ENCODE measurements around the gene CHDH.

Gene CHDH

GRCh38 chr3:53828581-53828980 lies 17.6 kb downstream of the CHDH start:
- Histone ChIP-seq H3K4me1 (ENCODE audit: control insufficient read depth, insufficient read depth, low read length) (no peaks in the 10 kb centered on the region), H3K27ac (ENCODE audit: extremely low read depth, low read depth, low read length) (no peak overlapping the region), H3K9me3 (ENCODE audit: control insufficient read depth, insufficient read depth, low read depth, low read length) (no peaks in the 10 kb centered on the region), H3K4me3 (ENCODE audit: low read depth, low read length) (no peak overlapping the region), H3K36me3 (ENCODE audit: control insufficient read depth in 2 of 2, insufficient read depth in 1 of 2, low read length in 2 of 2) (peaks cover 0 to 15% of the 10 kb centered on the region in 2 experiments; a peak in 1 of 3 replicates)
- ChIA-PET POLR2A (no interaction called here), CTCF (no interaction called here)
- TF ChIP-seq FEZF1 (tag by site-specific recombination; IDR thresholded peaks at IDR 0.05) (no peak), ZNF24 (tag by site-specific recombination; IDR thresholded peaks at IDR 0.05) (no peak), ZNF624 (tag by site-specific recombination; IDR thresholded peaks at IDR 0.05) (no peak)

GRCh38 chr3:53826048-53826447 lies 20.2 kb downstream of the CHDH start:
- ChIA-PET POLR2A (no interaction called here), CTCF (no interaction called here)
- Histone ChIP-seq H3K4me1 (ENCODE audit: control insufficient read depth, insufficient read depth, low read length) (no peaks in the 10 kb centered on the region), H3K36me3 (ENCODE audit: control insufficient read depth in 2 of 2, insufficient read depth in 1 of 2, low read length in 2 of 2) (peaks cover 0 to 30% of the 10 kb centered on the region in 2 experiments; a peak in 1 of 3 replicates), H3K27ac (ENCODE audit: extremely low read depth, low read depth, low read length) (no peak overlapping the region), H3K9me3 (ENCODE audit: control insufficient read depth, insufficient read depth, low read depth, low read length) (no peaks in the 10 kb centered on the region), H3K4me3 (ENCODE audit: low read depth, low read length) (no peak overlapping the region)
- TF ChIP-seq ZNF280D (tag by site-specific recombination; IDR thresholded peaks at IDR 0.05) (no peak), ZNF211 (tag by site-specific recombination; IDR thresholded peaks at IDR 0.05; ENCODE audit: low read depth) (0 out of 2 replicates have a peak, but pooled peaks have one; percentile 19)

- Histone ChIP-seq H3K27ac (ENCODE audit: extremely low read depth, low read depth, low read length) (no peak overlapping the region), H3K4me1 (ENCODE audit: control insufficient read depth, insufficient read depth, low read length) (no peaks in the 10 kb centered on the region), H3K4me3 (ENCODE audit: low read depth, low read length) (no peak overlapping the region), H3K9me3 (ENCODE audit: control insufficient read depth, insufficient read depth, low read depth, low read length) (no peaks in the 10 kb centered on the region), H3K36me3 (ENCODE audit: control insufficient read depth in 2 of 2, insufficient read depth in 1 of 2, low read length in 2 of 2) (peaks cover 0 to 39% of the 10 kb centered on the region in 2 experiments; a peak in 1 of 3 replicates)
- POLR2A ChIA-PET = no interaction called here
- TF ChIP-seq YY2 (tag by site-specific recombination; IDR thresholded peaks at IDR 0.05) (no peak), ZNF701 (tag by site-specific recombination; IDR thresholded peaks at IDR 0.05) (no peak), KLF7 (tag by site-specific recombination; IDR thresholded peaks at IDR 0.05; ENCODE audit: borderline replicate concordance) (no peak), ZNF112 (tag by site-specific recombination; IDR thresholded peaks at IDR 0.05) (no peak), ZNF324 (tag by site-specific recombination; IDR thresholded peaks at IDR 0.05) (no peak), MYNN (tag by site-specific recombination; IDR thresholded peaks at IDR 0.05; ENCODE audit: borderline replicate concordance) (no peak), ZNF335 (tag by site-specific recombination; conservative IDR thresholded peaks at IDR 0.05) (no peak), ZNF544 (tag by site-specific recombination; IDR thresholded peaks at IDR 0.05) (no peak), ZNF302 (tag by site-specific recombination; IDR thresholded peaks at IDR 0.05; ENCODE audit: low read depth) (no peak), ZNF76 (tag by site-specific recombination; IDR thresholded peaks at IDR 0.05; ENCODE audit: borderline replicate concordance, low read depth) (no peak), ZBTB11 (tag by site-specific recombination; conservative IDR thresholded peaks at IDR 0.05; ENCODE audit: low read depth) (no peak), ZNF26 (tag by site-specific recombination; IDR thresholded peaks at IDR 0.05) (no peak)
- CTCF ChIA-PET = no interaction called here
Measured at GRCh38 chr3:53824795-53825194, 21.4 kb downstream of the CHDH start.

Data from HEK293 (cell line).